Smooth muscle cell (in vitro differentiated cells): ENCODE results near the gene COL26A1. TPM values are rescaled to one million over a fixed set of nuclear protein-coding genes. Genes with fewer than 3 reads are reported as not detected.

Source experiments
- DNase-seq: peaks from one replicate; lab custom pipeline; 2025; ENCODE audit not compliant: unreplicated experiment; lab: John Stamatoyannopoulos, UW
- H2AFZ ChIP-seq: fragments of 200-600 bp; sonication (generic); 2 replicates; pipeline ENCODE4 v1.6.0; 2016; ENCODE audit warnings: antibody characterized with exemption, low read depth, mild to moderate bottlenecking
- H3F3A ChIP-seq: fragments of 200-600 bp; sonication (generic); 2 replicates; pipeline ENCODE4 v1.6.0; 2017; ENCODE audit warnings: antibody characterized with exemption, low read depth
- H3K27ac ChIP-seq: fragments of 200-600 bp; sonication (generic); 2 replicates; pipeline ENCODE4 v1.5.1; 2016; ENCODE audit warnings: low read depth, mild to moderate bottlenecking
- H3K27me3 ChIP-seq: fragments of 200-600 bp; sonication (generic); 2 replicates; pipeline ENCODE4 v1.6.1; 2016; ENCODE audit warnings: low read depth, mild to moderate bottlenecking
- H3K36me3 ChIP-seq: fragments of 200-600 bp; sonication (generic); 2 replicates; pipeline ENCODE4 v1.5.1; 2016; ENCODE audit warnings: low read depth
- H3K4me1 ChIP-seq: fragments of 200-600 bp; sonication (generic); 2 replicates; pipeline ENCODE4 v1.5.1; 2016; ENCODE audit warnings: low read depth
- H3K4me2 ChIP-seq: fragments of 200-600 bp; sonication (generic); 2 replicates; pipeline ENCODE4 v1.6.0; 2016; ENCODE audit warnings: mild to moderate bottlenecking
- H3K4me3 ChIP-seq: fragments of 200-600 bp; sonication (generic); 2 replicates; pipeline ENCODE4 v1.5.1; 2016; ENCODE audit warnings: mild to moderate bottlenecking
- H3K79me2 ChIP-seq: fragments of 200-600 bp; sonication (generic); 2 replicates; pipeline ENCODE4 v1.6.0; 2016; ENCODE audit warnings: low read depth, mild to moderate bottlenecking
- H3K9ac ChIP-seq: fragments of 200-600 bp; sonication (generic); 2 replicates; pipeline ENCODE4 v1.6.0; 2016; ENCODE audit warnings: low read depth
- H3K9me3 ChIP-seq: fragments of 200-600 bp; sonication (generic); replicated peaks from 2 replicates; pipeline ENCODE4 v1.5.1; 2016; ENCODE audit warnings: low read depth
- H4K20me1 ChIP-seq: fragments of 200-600 bp; sonication (generic); 2 replicates; pipeline ENCODE4 v1.6.0; 2016; ENCODE audit warnings: low read depth
- CTCF ChIP-seq: fragments of 200-600 bp; sonication (generic); IDR thresholded peaks from 2 replicates; pipeline ENCODE4 v1.5.1; 2017; ENCODE audit warnings: borderline replicate concordance, mild to moderate bottlenecking, antibody characterized with exemption; ENCODE audit not compliant: insufficient read depth, poor library complexity, severe bottlenecking
- WGBS: methylation state at CpG from one replicate; pipeline ENCODE4 v1.1.7; 2016; ENCODE audit warnings: low lambda C conversion rate; 5-methylcytosine and 5-hydroxymethylcytosine counted together
- polyA plus RNA-seq: library from polyadenylated mRNA; unstranded; fragments of >200 nt; fragmentation: Nextera tagmentation; extraction: Ambion mirVana; gene quantifications from 2 replicates; pipeline ENCODE4 v1.2.1, GENCODE V29; 2016
- total RNA-seq: library from RNA; depleted of rRNA; stranded (reverse); fragments of >200 nt; gene quantifications from 2 replicates; pipeline ENCODE4 v1.2.3, GENCODE V29; 2014

COL26A1 gene
- total RNA-seq (4.9 and 6.1 TPM in 2 replicates), polyA plus RNA-seq (7.4 and 13.2 TPM in 2 replicates)

GRCh38 chr7:101362334-101363195 lies at the start of gene COL26A1:
COL26A1 (plus strand) TSS chr7:101362875; CDS start chr7:101363033, 158 bp downstream.
- DNase-seq: peak; percentile 9
- WGBS: 6% methylated on average over 74 of the region's 76 CpGs
- Histone ChIP-seq H3K9ac (peak within 1 kb of the TSS; percentile 43), H3K4me3 (peak within 1 kb of the TSS; percentile 77), H3F3A (peaks cover 6% of the 10 kb centered on the region), H3K27ac (no peak within 1 kb of the TSS), H3K36me3 (no peaks in the 10 kb centered on the region), H3K4me2 (peak within 1 kb of the TSS; percentile 97), H3K4me1 (peaks cover 5% of the 10 kb centered on the region), H4K20me1 (no peaks in the 10 kb centered on the region), H3K79me2 (no peaks in the 10 kb centered on the region), H3K27me3 (peaks cover 8% of the 10 kb centered on the region), H2AFZ (peak within 1 kb of the TSS; percentile 97), H3K9me3 (no peaks in the 10 kb centered on the region)
- TF ChIP-seq CTCF: no peak

- Histone ChIP-seq H3K4me3 (no peak overlapping the region), H3K4me2 (no peak overlapping the region), H3K79me2 (peaks cover 7% of the 10 kb centered on the region), H2AFZ (no peak overlapping the region), H3K36me3 (peaks cover 3% of the 10 kb centered on the region), H3K9me3 (no peaks in the 10 kb centered on the region), H3K27me3 (no peaks in the 10 kb centered on the region), H3K9ac (no peak overlapping the region), H4K20me1 (no peaks in the 10 kb centered on the region), H3K4me1 (no peaks in the 10 kb centered on the region), H3K27ac (no peak overlapping the region), H3F3A (peaks cover 3% of the 10 kb centered on the region)
- 9% methylated on average over 1 of the region's 1 CpG for WGBS
- no peak for DNase-seq
- TF ChIP-seq CTCF: peak; percentile 58
Observed at GRCh38 chr7:101315336-101315735, 47.3 kb upstream of the COL26A1 start.

GRCh38 chr7:101319401-101319800 lies 43.3 kb upstream of the COL26A1 start:
- no peak for DNase-seq
- WGBS: 92% methylated on average over 5 of the region's 5 CpGs
- no peak overlapping the region for H3K9ac ChIP-seq
- peaks cover 16% of the 10 kb centered on the region for H3K79me2 ChIP-seq
- no peak overlapping the region for H2AFZ ChIP-seq
- H3K27me3 ChIP-seq: no peaks in the 10 kb centered on the region
- peaks cover 6% of the 10 kb centered on the region for H3K4me1 ChIP-seq
- H3K4me2 ChIP-seq: no peak overlapping the region
- TF ChIP-seq CTCF: no peak
- H3K36me3 ChIP-seq: no peaks in the 10 kb centered on the region
- no peaks in the 10 kb centered on the region for H3F3A ChIP-seq
- no peak overlapping the region for H3K27ac ChIP-seq
- no peaks in the 10 kb centered on the region for H4K20me1 ChIP-seq
- H3K9me3 ChIP-seq: no peaks in the 10 kb centered on the region
- no peak overlapping the region for H3K4me3 ChIP-seq
